ENCODE measurements around the gene OR6K3.

The OR6K3 gene

DNA sequence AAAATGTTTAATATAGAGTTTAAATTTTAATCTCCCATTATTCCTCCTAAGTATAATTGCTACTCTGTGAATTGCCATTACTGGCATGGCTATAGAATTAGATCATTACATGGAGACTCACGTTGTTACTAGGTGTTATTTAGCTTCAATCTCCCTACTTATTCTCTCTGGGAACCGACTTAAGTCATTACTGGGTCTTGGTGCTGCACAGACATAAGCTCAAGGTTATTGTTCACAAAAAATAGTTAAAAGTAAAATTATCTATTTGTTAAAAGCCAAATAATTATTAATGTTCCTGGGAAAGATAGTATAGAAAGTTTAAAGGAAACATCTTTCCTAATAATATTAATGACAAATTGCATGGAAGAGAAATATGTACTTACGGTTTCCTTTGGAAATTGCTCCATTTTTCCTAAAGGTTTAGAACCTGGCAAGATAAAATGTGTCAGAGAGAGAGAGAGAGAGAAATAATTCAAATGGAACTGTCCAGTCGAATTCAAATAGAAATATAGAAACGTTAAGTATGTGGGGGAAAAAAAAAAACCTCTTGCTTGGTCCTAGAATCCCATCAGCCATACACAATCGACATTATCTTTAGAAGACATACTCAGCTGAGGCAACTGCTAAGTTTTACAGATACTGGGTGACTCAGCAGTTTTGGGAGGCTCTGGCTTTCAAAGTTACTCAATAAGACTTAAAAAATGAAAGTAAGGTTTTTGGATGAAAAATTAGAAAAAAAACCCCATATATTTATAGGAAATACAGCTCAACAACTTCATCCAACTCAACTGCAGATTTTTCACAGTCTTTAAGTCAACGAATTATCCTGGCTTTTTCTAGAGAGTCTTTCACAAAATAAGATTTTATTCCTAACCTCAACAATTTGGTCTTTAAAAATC is 34.2 kb downstream of the OR6K3 start, which contains the start of gene SPTA1:
Gene SPTA1, minus strand, starts transcription at position 605 of the 899 bp plus-strand sequence. Its CDS starts 198 bp downstream, at position 407.
- DNase-seq = no peak

DNA sequence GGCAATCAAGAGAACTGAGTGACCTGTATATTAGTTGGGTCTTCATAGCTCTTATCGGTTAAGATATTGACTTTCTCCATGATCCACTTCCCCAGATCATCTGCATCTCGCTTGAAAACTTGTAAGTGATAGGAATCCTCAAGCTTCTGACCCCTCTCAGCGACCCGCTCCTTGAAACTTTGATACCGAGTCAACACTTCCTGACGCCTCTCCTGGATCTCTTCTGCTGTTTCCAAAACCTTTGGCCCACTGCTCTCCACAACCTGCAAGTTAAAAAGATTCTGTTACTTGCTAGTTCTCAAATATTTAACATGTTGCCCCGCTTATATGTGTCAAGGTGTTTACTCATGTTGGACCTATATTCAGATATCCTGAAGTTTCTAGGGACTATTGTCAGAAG is 35.4 kb downstream of the OR6K3 start:
- DNase-seq = no peak

DNA sequence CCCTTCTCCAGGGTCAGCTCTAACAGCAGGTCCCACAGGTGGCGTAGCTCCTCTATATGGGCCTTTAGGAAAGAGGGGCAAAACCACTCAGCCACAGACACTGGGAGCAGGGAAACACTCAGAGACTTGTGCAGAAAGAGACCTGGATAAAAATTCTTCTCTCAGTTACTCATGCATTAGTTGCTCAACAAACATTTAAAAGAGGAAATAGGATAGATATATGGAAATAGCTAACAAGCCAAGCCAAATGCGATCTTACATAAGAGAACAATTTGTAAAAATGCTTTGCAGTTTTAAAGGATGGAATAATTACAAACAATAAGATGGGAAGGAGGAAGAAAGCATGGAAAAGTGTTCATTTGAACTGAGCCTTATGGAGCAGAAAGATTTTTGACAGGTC is 38.9 kb downstream of the OR6K3 start:
- no peak for DNase-seq

DNA sequence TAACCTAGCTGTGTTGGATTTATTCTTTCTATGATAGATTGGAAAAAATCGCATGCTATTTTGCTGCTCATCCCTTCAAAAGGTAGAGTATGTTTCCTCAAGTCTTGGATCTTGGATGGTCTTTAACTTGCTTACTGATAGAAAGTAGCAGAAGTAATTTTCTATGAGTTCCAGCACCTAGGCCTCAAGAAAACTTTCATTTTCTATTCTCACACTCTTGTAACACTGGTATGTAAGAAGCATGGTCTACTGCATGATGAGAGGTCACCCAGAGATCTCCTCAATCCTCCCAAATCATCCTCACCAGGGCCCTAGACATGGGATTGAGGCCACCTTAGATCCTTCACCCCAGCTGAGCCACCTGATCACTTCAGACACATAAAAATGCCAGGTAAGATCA is 41.2 kb downstream of the OR6K3 start:
- no peak for DNase-seq

DNA sequence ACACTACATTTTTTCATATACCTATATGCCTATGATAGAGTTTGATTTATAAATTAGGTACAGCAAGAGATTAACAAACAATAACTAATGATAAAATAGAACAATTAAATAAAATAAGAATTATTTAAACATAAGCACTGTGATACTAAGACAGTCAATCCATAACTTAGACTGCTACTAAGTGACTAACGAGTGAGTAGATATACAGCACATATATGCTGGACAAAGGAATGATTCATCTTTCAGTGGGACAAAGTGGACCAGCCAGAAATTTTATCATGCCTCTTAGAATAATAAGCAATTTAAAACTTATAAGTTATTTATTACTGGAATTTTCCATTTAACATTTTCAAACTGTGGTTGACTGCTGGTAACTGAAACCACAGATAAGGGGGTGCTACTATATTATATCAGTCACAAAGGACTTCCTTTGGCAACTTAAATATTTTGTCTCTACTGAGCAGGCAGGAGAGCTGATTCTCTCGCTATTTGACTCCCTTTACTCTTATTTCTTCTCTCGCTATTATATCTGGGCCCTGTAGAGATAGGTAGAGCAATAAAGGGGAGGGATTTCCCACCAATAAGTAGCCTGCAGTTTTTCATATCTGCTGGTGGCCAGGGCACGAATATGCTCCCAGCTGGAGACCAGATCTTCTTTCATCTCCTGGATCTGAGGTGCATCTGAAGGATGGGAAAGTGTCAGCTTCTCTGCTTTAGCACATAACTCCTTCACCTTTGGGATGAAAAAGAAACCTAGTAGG is 44.8 kb downstream of the OR6K3 start:
- DNase-seq = no peak

DNA sequence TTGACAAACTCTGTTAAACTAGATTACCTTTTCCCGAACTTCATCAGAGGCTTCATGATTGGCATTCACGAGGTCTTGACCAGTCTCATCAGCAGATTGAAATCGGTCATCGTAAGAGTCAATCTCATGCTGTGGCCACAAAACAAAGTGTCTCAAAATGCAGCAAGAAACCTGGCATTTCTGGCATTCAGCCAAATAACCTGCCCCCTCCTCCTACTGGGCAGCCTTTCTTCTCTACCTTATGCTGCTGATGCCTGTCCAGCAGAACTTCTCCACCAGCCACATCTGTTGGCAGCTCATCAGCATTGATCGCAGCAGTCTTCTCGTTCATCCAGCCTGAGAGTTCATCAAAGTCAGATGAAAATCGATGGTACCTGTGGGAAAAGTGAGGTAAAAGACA is 46.2 kb downstream of the OR6K3 start:
- DNase-seq = no peak

Measured in fibroblast of skin of back (primary cell).